MM.1S (cell line): ENCODE results near the gene PHF3.

Experiments
- DNase-seq: peaks from one replicate; pipeline ENCODE4 v3.0.0-alpha.2; 2015
- H2AFZ ChIP-seq: fragments of 300-600 bp; sonication (generic); 2 replicates; pipeline ENCODE4 v1.6.0; 2016; ENCODE audit warnings: antibody characterized with exemption, low read length
- H3F3A ChIP-seq: fragments of 300-600 bp; sonication (generic); 2 replicates; pipeline ENCODE4 v1.6.1; 2016; ENCODE audit warnings: mild to moderate bottlenecking, antibody characterized with exemption, low read length, moderate library complexity, mixed read lengths; ENCODE audit not compliant: insufficient read depth
- H3K27ac ChIP-seq: fragments of 300-600 bp; sonication (generic); 2 replicates; pipeline ENCODE4 v1.5.1; 2016; ENCODE audit warnings: mild to moderate bottlenecking, low read length
- H3K27me3 ChIP-seq: fragments of 300-600 bp; sonication (generic); replicated peaks from 2 replicates; pipeline ENCODE4 v1.6.0; 2016; ENCODE audit warnings: low read length; ENCODE audit not compliant: insufficient read depth
- H3K36me3 ChIP-seq: fragments of 300-600 bp; sonication (generic); replicated peaks from 2 replicates; pipeline ENCODE4 v1.6.1; 2016; ENCODE audit warnings: mild to moderate bottlenecking, low read length, mixed read lengths; ENCODE audit not compliant: insufficient read depth
- H3K4me1 ChIP-seq: fragments of 300-600 bp; sonication (generic); 2 replicates; pipeline ENCODE4 v1.6.1; 2016; ENCODE audit warnings: low read length, mixed read lengths
- H3K4me2 ChIP-seq: fragments of 300-600 bp; sonication (generic); 2 replicates; pipeline ENCODE4 v1.6.0; 2016; ENCODE audit warnings: low read depth, low read length
- H3K4me3 ChIP-seq: fragments of 300-600 bp; sonication (generic); 2 replicates; pipeline ENCODE4 v1.5.1; 2016; ENCODE audit warnings: low read length, mixed read lengths
- H3K79me2 ChIP-seq: fragments of 300-600 bp; sonication (generic); 2 replicates; pipeline ENCODE4 v1.6.1; 2016; ENCODE audit warnings: mixed run types, low read length, mixed read lengths
- H3K9ac ChIP-seq: fragments of 300-600 bp; sonication (generic); 2 replicates; pipeline ENCODE4 v1.6.1; 2016; ENCODE audit warnings: low read length, mixed read lengths
- H3K9me2 ChIP-seq: fragments of 300-600 bp; sonication (generic); replicated peaks from 2 replicates; pipeline ENCODE4 v1.6.1; 2016; ENCODE audit warnings: mild to moderate bottlenecking, low read length, mixed read lengths; ENCODE audit not compliant: insufficient read depth
- H3K9me3 ChIP-seq: fragments of 300-600 bp; sonication (generic); replicated peaks from 2 replicates; pipeline ENCODE4 v1.6.1; 2016; ENCODE audit warnings: mild to moderate bottlenecking, low read length, mixed read lengths; ENCODE audit not compliant: insufficient read depth
- H4K20me1 ChIP-seq: fragments of 300-600 bp; sonication (generic); 2 replicates; pipeline ENCODE4 v1.6.1; 2016; ENCODE audit warnings: mild to moderate bottlenecking, low read length, moderate library complexity, mixed read lengths; ENCODE audit not compliant: insufficient read depth
- EZH2 ChIP-seq: fragments of 300-600 bp; sonication (generic); optimal IDR thresholded peaks from 2 replicates; pipeline ENCODE3; 2017; ENCODE audit warnings: low read depth, mild to moderate bottlenecking, antibody characterized with exemption, low read length, mixed read lengths
- EZH2phosphoT487 ChIP-seq: fragments of 300-600 bp; sonication (generic); IDR thresholded peaks from 2 replicates; pipeline ENCODE4 v1.6.1; 2018; ENCODE audit warnings: antibody characterized with exemption, low read length
- TF ChIP-seq, protein P1 (sequence below): fragments of 300-600 bp; sonication (generic); IDR thresholded peaks from 2 replicates; pipeline ENCODE4 v1.5.1; 2016; ENCODE audit warnings: antibody characterized with exemption, low read length, mixed read lengths

The PHF3 gene

DNA sequence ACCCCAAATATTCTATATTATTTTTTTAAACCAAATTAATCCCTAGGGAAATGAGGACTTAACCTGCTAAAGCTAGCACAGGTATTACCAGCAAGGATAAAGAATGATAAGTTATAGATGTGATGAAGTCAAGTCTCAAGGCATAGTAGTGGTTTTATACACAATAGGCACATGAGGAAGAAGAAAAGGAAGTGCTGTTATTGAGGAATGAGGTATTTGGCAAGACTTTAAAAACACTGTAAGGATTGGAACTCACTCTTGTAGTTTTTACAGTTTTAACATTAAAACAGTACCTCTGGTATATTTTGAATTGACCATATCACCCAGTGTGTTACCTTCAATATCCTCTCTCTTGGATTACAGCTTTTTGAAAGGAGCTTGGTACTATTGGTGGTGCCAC, 54.6 kb downstream of the PHF3 start:
- H3K36me3 ChIP-seq = no peaks in the 10 kb centered on the region
- H3K4me3 ChIP-seq = no peak overlapping the region
- H3K79me2 ChIP-seq = peaks cover 24% of the 10 kb centered on the region
- no peaks in the 10 kb centered on the region for H3K9me2 ChIP-seq
- no peaks in the 10 kb centered on the region for H3K9me3 ChIP-seq
- H3K9ac ChIP-seq = no peak overlapping the region
- H2AFZ ChIP-seq = no peak overlapping the region
- H3K27ac ChIP-seq = no peak overlapping the region
- no peaks in the 10 kb centered on the region for H4K20me1 ChIP-seq
- no peak overlapping the region for H3K4me2 ChIP-seq
- no peak for TF ChIP-seq EZH2phosphoT487
- TF ChIP-seq EZH2 = no peak
- TF ChIP-seq, protein P1, sequence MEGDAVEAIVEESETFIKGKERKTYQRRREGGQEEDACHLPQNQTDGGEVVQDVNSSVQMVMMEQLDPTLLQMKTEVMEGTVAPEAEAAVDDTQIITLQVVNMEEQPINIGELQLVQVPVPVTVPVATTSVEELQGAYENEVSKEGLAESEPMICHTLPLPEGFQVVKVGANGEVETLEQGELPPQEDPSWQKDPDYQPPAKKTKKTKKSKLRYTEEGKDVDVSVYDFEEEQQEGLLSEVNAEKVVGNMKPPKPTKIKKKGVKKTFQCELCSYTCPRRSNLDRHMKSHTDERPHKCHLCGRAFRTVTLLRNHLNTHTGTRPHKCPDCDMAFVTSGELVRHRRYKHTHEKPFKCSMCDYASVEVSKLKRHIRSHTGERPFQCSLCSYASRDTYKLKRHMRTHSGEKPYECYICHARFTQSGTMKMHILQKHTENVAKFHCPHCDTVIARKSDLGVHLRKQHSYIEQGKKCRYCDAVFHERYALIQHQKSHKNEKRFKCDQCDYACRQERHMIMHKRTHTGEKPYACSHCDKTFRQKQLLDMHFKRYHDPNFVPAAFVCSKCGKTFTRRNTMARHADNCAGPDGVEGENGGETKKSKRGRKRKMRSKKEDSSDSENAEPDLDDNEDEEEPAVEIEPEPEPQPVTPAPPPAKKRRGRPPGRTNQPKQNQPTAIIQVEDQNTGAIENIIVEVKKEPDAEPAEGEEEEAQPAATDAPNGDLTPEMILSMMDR = no peak
- H3K4me1 ChIP-seq = peaks cover 11% of the 10 kb centered on the region
- DNase-seq = no peak
- H3K27me3 ChIP-seq = no peaks in the 10 kb centered on the region
- H3F3A ChIP-seq = peaks cover 10% of the 10 kb centered on the region

DNA sequence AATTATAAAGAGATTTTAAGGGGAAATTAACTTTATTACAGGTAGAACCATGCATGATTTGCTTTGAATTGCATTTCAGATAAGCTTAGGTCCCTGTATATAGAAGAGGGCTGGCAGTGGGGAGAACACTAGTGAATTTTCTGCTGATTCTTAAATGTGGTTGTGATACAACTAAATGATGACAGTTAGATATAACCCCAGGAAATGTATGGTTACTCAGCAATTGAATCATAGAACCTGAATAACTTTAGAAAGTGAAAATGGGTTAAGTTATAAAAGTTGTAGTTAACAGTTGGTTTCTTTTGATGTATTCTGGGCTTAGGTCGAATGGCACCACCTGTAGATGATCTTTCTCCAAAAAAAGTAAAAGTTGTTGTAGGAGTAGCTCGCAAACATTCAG, 70.1 kb downstream of the PHF3 start:
- H3K4me2 ChIP-seq = no peak overlapping the region
- H3K27ac ChIP-seq = no peak overlapping the region
- no peak overlapping the region for H3K4me3 ChIP-seq
- H4K20me1 ChIP-seq = no peaks in the 10 kb centered on the region
- peak; percentile 12 for DNase-seq
- H3K36me3 ChIP-seq = no peaks in the 10 kb centered on the region; the same call in 1 of the 2 replicates
- H3K9me2 ChIP-seq = no peaks in the 10 kb centered on the region
- no peaks in the 10 kb centered on the region for H3F3A ChIP-seq
- no peaks in the 10 kb centered on the region for H3K9me3 ChIP-seq
- H3K27me3 ChIP-seq = no peaks in the 10 kb centered on the region
- TF ChIP-seq EZH2 = no peak
- H3K79me2 ChIP-seq = no peaks in the 10 kb centered on the region
- H3K9ac ChIP-seq = no peak overlapping the region
- H3K4me1 ChIP-seq = peaks cover 8% of the 10 kb centered on the region; the same call in 1 of the 2 replicates
- H2AFZ ChIP-seq = no peak overlapping the region

DNA sequence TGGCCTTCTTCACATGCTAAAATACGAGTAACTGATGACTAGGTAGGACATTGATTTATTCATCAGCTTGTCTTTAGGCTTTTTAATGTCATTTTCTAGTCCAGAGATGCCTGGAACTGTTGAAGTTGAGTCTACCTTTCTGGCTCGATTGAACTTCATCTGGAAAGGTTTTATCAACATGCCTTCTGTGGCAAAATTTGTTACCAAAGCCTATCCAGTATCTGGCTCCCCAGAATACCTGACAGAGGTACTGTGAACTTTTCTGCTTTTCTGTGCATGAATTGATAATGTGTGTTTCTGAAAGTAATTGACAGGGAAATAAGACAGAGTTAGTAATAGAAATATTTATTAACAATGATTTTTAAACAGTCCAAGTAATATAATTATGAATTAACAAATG, 71.0 kb downstream of the PHF3 start:
- no peaks in the 10 kb centered on the region for H3K27me3 ChIP-seq
- no peak for TF ChIP-seq EZH2phosphoT487
- no peak for TF ChIP-seq EZH2
- no peak for DNase-seq
- H3K9me3 ChIP-seq = no peaks in the 10 kb centered on the region
- H3K4me1 ChIP-seq = peaks cover 8% of the 10 kb centered on the region; the same call in 1 of the 2 replicates
- no peaks in the 10 kb centered on the region for H3F3A ChIP-seq
- no peak overlapping the region for H3K4me2 ChIP-seq
- H3K79me2 ChIP-seq = no peaks in the 10 kb centered on the region
- peaks cover 7% of the 10 kb centered on the region for H3K36me3 ChIP-seq
- no peak overlapping the region for H3K9ac ChIP-seq
- H3K9me2 ChIP-seq = no peaks in the 10 kb centered on the region
- no peaks in the 10 kb centered on the region for H4K20me1 ChIP-seq
- no peak overlapping the region for H2AFZ ChIP-seq
- H3K4me3 ChIP-seq = no peak overlapping the region
- no peak overlapping the region for H3K27ac ChIP-seq

DNA sequence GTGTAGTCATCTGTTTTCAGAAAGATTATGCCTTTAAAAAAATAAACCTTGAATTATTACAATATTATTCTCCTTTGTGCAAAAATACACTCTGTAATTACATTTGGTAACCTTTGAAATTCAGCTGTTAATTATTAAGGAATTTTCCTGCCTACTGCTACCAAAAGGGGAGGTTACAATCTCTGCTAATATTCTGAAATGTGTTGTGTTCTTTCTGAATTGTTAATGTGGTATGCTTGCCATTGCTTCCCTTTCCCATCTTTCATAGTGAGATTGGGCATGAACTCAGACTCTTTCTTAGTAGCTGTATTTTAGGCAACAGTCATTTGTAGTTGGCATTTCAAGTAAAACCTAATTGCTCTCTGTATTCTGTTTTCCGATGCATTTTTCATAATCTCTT, 73.0 kb downstream of the PHF3 start:
- Histone ChIP-seq H3K9me2 (no peaks in the 10 kb centered on the region), H3K4me1 (peaks cover 12% of the 10 kb centered on the region; the same call in 1 of the 2 replicates), H4K20me1 (no peaks in the 10 kb centered on the region), H2AFZ (no peak overlapping the region), H3K27ac (no peak overlapping the region), H3K9ac (no peak overlapping the region), H3K79me2 (no peaks in the 10 kb centered on the region), H3K27me3 (no peaks in the 10 kb centered on the region), H3K9me3 (no peaks in the 10 kb centered on the region), H3K36me3 (peaks cover 13% of the 10 kb centered on the region), H3K4me2 (no peak overlapping the region), H3F3A (no peaks in the 10 kb centered on the region), H3K4me3 (no peak overlapping the region)
- TF ChIP-seq EZH2 (no peak), EZH2phosphoT487 (no peak)
- TF ChIP-seq, protein P1 = no peak
- no peak for DNase-seq
